ENCODE measurements around the gene MFF. TPM values are rescaled to one million over a fixed set of nuclear protein-coding genes. Genes with fewer than 3 reads are reported as not detected.

The MFF gene
- total and polyA plus RNA-seq, 2 of the 8 experiments (the other 6 are each of a cell fraction or from before 2014, with no cell fraction given): 36.2 to 86.8 TPM

- Histone ChIP-seq H4K20me1 (replicated peaks in 1 of 2; ENCODE audit: control insufficient read depth in 1 of 2, insufficient read depth in 2 of 2, low read length in 2 of 2) (no peaks in the 10 kb centered on the region), H3K23me2 (ENCODE audit: low read depth, low read length) (no peaks in the 10 kb centered on the region; the same call in 1 of the 2 replicates), H3K4me1 (replicated peaks in 1 of 4; ENCODE audit: control insufficient read depth in 3 of 4, insufficient read depth in 4 of 4, low read length in 3 of 4) (no peaks in the 10 kb centered on the region), H2BK12ac (ENCODE audit: low read depth, low read length) (no peak overlapping the region), H3K23ac (ENCODE audit: insufficient read length) (no peak overlapping the region), H4K91ac (replicated peaks; ENCODE audit: insufficient read length, low read length) (no peak overlapping the region), H3K56ac (replicated peaks; ENCODE audit: insufficient read length, low read depth, low read length) (no peak overlapping the region), H3K9me3 (ENCODE audit: insufficient read depth in 2 of 2, low read depth in 1 of 2, low read length in 1 of 2) (no peaks in the 10 kb centered on the region), H2AFZ (ENCODE audit: low read length) (no peak overlapping the region; the same call in 1 of the 2 replicates), H4K5ac (ENCODE audit: insufficient read length, low read depth, low read length) (no peak overlapping the region), H3K4ac (replicated peaks; ENCODE audit: insufficient read length, low read depth, low read length) (no peak overlapping the region), H3K27me3 (replicated peaks in 1 of 4; ENCODE audit: control insufficient read depth in 3 of 4, extremely low read depth in 1 of 4, insufficient read depth in 3 of 4, low read length in 3 of 4) (no peaks in the 10 kb centered on the region), H2BK120ac (replicated peaks; ENCODE audit: low read depth, low read length) (no peak overlapping the region), H3K4me3 (ENCODE audit: extremely low read depth in 1 of 4, insufficient read depth in 2 of 4, low read depth in 3 of 4, low read length in 4 of 4) (no peak overlapping the region), H2BK5ac (ENCODE audit: low read depth, low read length) (no peak overlapping the region), H3K4me2 (ENCODE audit: insufficient read depth in 1 of 2, low read depth in 2 of 2, low read length in 2 of 2) (no peak overlapping the region), H3K79me1 (ENCODE audit: low read depth, low read length) (no peaks in the 10 kb centered on the region), H3K9ac (replicated peaks in 1 of 4; ENCODE audit: extremely low read depth in 1 of 4, low read depth in 3 of 4, low read length in 3 of 4) (no peak overlapping the region), H3K79me2 (ENCODE audit: control insufficient read depth in 1 of 2, insufficient read depth in 2 of 2, low read length in 2 of 2) (no peaks in the 10 kb centered on the region), H3K27ac (ENCODE audit: low read depth, low read length) (no peak overlapping the region), H3K18ac (ENCODE audit: extremely low read depth, low read length) (no peak overlapping the region), H4K8ac (ENCODE audit: extremely low read depth, insufficient read depth, low read length) (no peak overlapping the region), H3K36me3 (ENCODE audit: control insufficient read depth in 2 of 4, insufficient read depth in 4 of 4, low read length in 3 of 4) (no peaks in the 10 kb centered on the region), H2AK5ac (ENCODE audit: low read depth, low read length) (no peak overlapping the region), H2BK20ac (ENCODE audit: low read length) (no peak overlapping the region), H3K14ac (ENCODE audit: insufficient read length) (no peak overlapping the region), H2BK15ac (ENCODE audit: low read length) (no peak overlapping the region)
- FAIRE-seq (no peak), DNase-seq (ENCODE audit: low read depth in 1 of 2, low spot score in 2 of 2) (no peak)
- ChIA-PET POLR2A (ENCODE audit: partially characterized antibody) (no interaction called here), CTCF (ENCODE audit: partially characterized antibody) (interaction anchor here (0.7 to 8.4 kb wide), 2 partner anchors 8 to 1703 kb away, joined by 3 to 66 read pairs; no protein-coding TSS in a partner anchor)
- WGBS, 2 experiments (ENCODE audit: extremely low coverage in 1 of 2, insufficient coverage in 1 of 2, insufficient read length in 1 of 2, insufficient replicate concordance in 2 of 2, low coverage in 1 of 2, low lambda C conversion rate in 2 of 2, missing lambda C conversion rate in 1 of 2): 88% methylated on average over 3 of the region's 3 CpGs; no CpG with 5 or more reads in 1 of the 2 experiments
- TF ChIP-seq YY1 (IDR thresholded peaks at IDR 0.05; ENCODE audit: low read depth, low read length) (no peak), TAF1 (IDR thresholded peaks at IDR 0.05; ENCODE audit: low read depth, low read length) (no peak), EP300 (IDR thresholded peaks at IDR 0.05; ENCODE audit: borderline replicate concordance in 1 of 2, low read depth in 2 of 2, low read length in 2 of 2) (no peak), RBBP5 (IDR thresholded peaks at IDR 0.05; ENCODE audit: borderline replicate concordance, low read depth, low read length) (no peak), EZH2 (IDR thresholded peaks at IDR 0.05; ENCODE audit: low read depth, low read length, severe bottlenecking) (no peak), SP2 (IDR thresholded peaks at IDR 0.05; ENCODE audit: low read length) (no peak), KDM4A (IDR thresholded peaks at IDR 0.05; ENCODE audit: low read depth, low read length, severe bottlenecking) (no peak), TCF12 (IDR thresholded peaks at IDR 0.05; ENCODE audit: low read depth, low read length) (no peak), SRF (IDR thresholded peaks at IDR 0.05; ENCODE audit: low read depth, low read length) (no peak), TEAD4 (IDR thresholded peaks at IDR 0.05; ENCODE audit: low read depth, low read length) (no peak), TAF7 (optimal IDR thresholded peaks at IDR 0.05; ENCODE audit: borderline replicate concordance, low read depth, low read length) (no peak), ATF2 (IDR thresholded peaks at IDR 0.05; ENCODE audit: low read length) (no peak), GABPA (IDR thresholded peaks at IDR 0.05; ENCODE audit: borderline replicate concordance, insufficient read depth, low read length) (no peak)
These were observed 58.6 kb downstream of the MFF start for GRCh38 chr2:227383686-227384085.

Data from H1 (cell line).